Right atrium auricular region (tissue), 2 donors: ENCODE data around the gene GABRG3. TPM values are rescaled to one million over a fixed set of nuclear protein-coding genes. Genes with fewer than 3 reads are reported as not detected.

Source experiments
- DNase-seq: peaks from one replicate; pipeline ENCODE4 v3.0.0-alpha.2; 2019; ENCODE audit warnings: low spot score
- H3K27ac ChIP-seq, 2 donors: fragments of 200-600 bp; sonication (generic); 1 replicate in 1 of 2; 2 replicates in 1 of 2; pipeline ENCODE4 v1.5.1; 2016 to 2019
- H3K27me3 ChIP-seq, 2 donors: fragments of 200-600 bp; sonication (generic); one replicate each; pipeline versions ENCODE4 v1.5.1 to v1.6.0; 2017 to 2019
- H3K36me3 ChIP-seq: fragments of 200-600 bp; sonication (generic); one replicate; pipeline ENCODE4 v1.5.1; 2016
- H3K4me1 ChIP-seq, 2 donors: fragments of 200-600 bp; sonication (generic); one replicate each; pipeline versions ENCODE4 v1.5.1 to v1.6.0; 2017 to 2019
- H3K4me3 ChIP-seq, 2 donors: fragments of 200-600 bp; sonication (generic); 1 replicate in 1 of 2; 2 replicates in 1 of 2; pipeline ENCODE4 v1.5.1; 2017 to 2019; ENCODE audit warnings: mild to moderate bottlenecking in 1 of 2, moderate library complexity in 1 of 2
- H3K9me3 ChIP-seq, 2 donors: fragments of 200-600 bp; sonication (generic); one replicate each; pipeline ENCODE4 v1.5.1; 2019
- total RNA-seq, 2 donors: library from RNA; depleted of rRNA; stranded (reverse); fragments of >200 nt; gene quantifications; one replicate each; pipeline ENCODE4 v1.1.0, GENCODE V29; 2016
- TF ChIP-seq, protein P1 (sequence below), 2 donors: fragments of 200-600 bp; sonication (generic); IDR thresholded peaks; one replicate each; pipeline ENCODE4 v1.5.1; 2019; ENCODE audit warnings: antibody characterized with exemption in 2 of 2

The GABRG3 gene
- total RNA-seq, 2 donors from 2014 or later, result not detected

DNA sequence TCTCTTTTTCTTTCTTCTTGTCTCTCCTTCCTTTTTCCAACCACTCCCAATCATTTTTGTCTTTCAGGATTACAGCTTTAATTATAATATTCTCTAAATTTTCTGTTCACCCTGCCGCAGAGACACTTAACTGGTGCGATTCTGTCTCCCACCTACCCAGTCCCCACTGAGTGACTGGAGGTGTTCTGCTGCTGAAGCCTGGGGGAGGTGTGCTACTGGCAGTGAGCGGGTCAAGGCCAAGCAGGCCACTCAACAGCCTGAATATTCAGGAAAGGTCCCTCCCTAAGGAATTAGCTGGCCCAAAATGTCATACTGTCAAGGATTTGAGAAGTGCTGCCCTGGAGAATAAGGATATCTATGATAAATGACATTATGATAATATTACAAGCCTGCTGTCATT, 126.5 kb downstream of the GABRG3 start:
- Histone ChIP-seq H3K9me3 (no peaks in the 10 kb centered on the region), H3K27me3 (no peaks in the 10 kb centered on the region), H3K27ac (no peak overlapping the region), H3K36me3 (no peaks in the 10 kb centered on the region), H3K4me1 (no peaks in the 10 kb centered on the region), H3K4me3 (no peak overlapping the region)
- TF ChIP-seq, protein P1, sequence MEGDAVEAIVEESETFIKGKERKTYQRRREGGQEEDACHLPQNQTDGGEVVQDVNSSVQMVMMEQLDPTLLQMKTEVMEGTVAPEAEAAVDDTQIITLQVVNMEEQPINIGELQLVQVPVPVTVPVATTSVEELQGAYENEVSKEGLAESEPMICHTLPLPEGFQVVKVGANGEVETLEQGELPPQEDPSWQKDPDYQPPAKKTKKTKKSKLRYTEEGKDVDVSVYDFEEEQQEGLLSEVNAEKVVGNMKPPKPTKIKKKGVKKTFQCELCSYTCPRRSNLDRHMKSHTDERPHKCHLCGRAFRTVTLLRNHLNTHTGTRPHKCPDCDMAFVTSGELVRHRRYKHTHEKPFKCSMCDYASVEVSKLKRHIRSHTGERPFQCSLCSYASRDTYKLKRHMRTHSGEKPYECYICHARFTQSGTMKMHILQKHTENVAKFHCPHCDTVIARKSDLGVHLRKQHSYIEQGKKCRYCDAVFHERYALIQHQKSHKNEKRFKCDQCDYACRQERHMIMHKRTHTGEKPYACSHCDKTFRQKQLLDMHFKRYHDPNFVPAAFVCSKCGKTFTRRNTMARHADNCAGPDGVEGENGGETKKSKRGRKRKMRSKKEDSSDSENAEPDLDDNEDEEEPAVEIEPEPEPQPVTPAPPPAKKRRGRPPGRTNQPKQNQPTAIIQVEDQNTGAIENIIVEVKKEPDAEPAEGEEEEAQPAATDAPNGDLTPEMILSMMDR (IDR thresholded peaks at IDR 0.05), result no peak
- DNase-seq, result no peak

DNA sequence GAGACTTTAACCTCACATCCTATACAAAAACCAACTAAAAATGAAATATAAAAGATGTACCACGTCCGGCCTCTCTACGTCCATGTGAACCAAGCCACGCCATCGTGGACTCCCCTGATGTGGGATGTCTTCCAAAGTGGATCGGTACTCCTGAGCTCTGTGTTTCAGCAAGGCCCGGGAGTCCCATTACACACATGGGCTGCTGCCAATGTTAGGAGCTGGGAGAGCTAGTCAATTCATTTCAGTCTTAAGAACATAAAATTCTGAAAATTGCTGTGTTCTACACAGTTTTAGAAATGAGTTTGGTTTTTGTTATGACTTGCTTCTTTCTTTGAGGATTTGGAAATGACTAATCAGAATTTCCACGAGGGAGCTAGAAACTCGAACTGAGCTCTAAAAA, 131.0 kb downstream of the GABRG3 start:
- no peaks in the 10 kb centered on the region for H3K27me3 ChIP-seq
- H3K9me3 ChIP-seq, result no peaks in the 10 kb centered on the region
- no peaks in the 10 kb centered on the region for H3K4me1 ChIP-seq
- no peak overlapping the region for H3K27ac ChIP-seq
- no peak overlapping the region for H3K4me3 ChIP-seq
- TF ChIP-seq, protein P1 (IDR thresholded peaks at IDR 0.05), result no peak
- H3K36me3 ChIP-seq, result no peaks in the 10 kb centered on the region
- no peak for DNase-seq

DNA sequence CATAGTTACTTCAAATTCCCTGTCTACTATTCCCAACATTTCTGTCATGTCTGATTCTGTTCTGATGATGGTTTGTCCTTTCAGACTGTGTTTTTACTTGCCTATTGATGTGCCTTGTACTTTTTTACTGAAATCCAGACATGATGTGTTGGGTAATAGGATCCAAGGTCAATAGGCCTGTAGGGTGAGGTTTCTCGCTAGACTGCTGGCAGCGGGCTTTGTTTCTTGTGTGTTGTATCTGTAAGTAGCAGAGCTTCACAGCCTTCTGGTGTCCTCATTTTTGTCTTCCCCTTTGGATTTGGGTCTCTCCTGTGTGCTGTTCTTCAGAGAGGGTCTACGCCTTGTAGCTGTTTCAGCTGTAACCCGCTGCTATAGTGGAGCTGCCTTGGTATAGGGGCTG, 140.3 kb downstream of the GABRG3 start:
- Histone ChIP-seq H3K9me3 (no peaks in the 10 kb centered on the region), H3K4me1 (no peaks in the 10 kb centered on the region), H3K36me3 (no peaks in the 10 kb centered on the region), H3K27me3 (no peaks in the 10 kb centered on the region), H3K4me3 (no peak overlapping the region), H3K27ac (no peak overlapping the region)
- TF ChIP-seq, protein P1 (IDR thresholded peaks at IDR 0.05), result no peak
- no peak for DNase-seq

DNA sequence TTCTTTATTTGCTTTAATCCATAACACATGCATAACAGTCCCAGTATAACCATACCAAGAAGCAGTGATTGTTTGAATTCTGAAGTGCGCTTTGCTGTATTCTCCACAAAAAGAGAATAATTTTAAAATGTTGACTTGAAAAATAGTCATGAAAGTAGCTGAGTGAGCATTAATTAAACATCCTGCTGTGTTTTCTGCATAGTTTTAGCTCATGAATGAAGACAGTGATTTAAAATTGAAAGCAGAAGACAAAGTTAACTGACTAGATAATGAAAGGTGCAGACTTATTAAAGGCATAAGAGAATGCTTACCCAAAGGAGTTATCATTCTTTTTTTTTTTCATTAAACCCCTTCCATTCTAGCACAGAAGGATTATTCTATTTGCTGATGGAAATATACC, 143.5 kb downstream of the GABRG3 start:
- DNase-seq, result no peak
- H3K4me1 ChIP-seq, result no peaks in the 10 kb centered on the region
- no peak overlapping the region for H3K27ac ChIP-seq
- TF ChIP-seq, protein P1 (IDR thresholded peaks at IDR 0.05), result no peak
- no peaks in the 10 kb centered on the region for H3K27me3 ChIP-seq
- no peaks in the 10 kb centered on the region for H3K36me3 ChIP-seq
- H3K9me3 ChIP-seq, result no peaks in the 10 kb centered on the region
- no peak overlapping the region for H3K4me3 ChIP-seq

DNA sequence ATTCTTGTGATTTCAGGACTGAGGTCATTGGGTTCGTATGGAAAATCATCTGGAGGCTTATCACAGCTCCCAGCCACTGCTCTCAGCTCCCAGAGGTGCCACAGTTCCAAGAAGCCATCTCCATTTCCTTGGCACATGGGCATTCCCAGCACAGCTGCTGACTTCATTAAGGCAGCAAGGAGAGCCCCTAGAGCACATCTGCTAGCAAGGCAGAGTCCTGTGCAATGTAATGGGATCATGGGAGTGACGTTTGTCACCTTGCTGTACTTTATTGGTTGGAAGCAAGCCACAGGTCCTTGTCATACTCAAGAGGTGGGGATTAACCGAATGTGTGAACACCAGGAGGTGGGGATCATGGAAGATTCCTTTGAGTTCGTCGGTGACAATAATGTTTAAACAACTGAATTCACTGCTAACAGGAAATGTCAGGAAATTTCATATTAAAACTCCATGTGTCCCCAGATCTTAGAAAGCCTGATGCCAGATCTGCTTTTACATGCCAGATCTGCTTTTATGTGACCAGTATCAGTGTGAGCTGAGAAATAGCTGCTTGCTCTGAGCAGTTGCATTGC, 148.8 kb downstream of the GABRG3 start:
- H3K27ac ChIP-seq, result no peak overlapping the region
- TF ChIP-seq, protein P1 (IDR thresholded peaks at IDR 0.05), result no peak

DNA sequence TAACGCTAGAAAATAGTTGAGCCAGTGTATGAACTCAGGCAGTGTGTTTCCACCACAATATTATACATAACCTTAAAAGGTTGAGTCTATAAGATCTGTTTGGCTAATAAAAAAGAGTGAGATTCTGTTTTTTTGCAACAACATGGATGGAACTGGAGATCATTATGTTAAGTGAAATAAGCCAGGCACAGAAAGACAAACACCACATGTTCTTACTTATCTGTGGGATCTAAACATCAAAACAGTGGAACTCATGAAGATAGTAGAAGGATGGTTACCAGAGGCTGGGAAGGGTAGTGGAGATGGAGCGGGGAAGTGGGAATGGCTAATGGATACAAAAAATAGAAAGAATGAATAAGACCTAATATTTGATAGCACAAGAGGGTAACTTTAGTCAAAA, 150.7 kb downstream of the GABRG3 start:
- TF ChIP-seq, protein P1 (IDR thresholded peaks at IDR 0.05), result no peak
- no peak overlapping the region for H3K27ac ChIP-seq
- no peaks in the 10 kb centered on the region for H3K9me3 ChIP-seq
- H3K4me3 ChIP-seq, result no peak overlapping the region
- H3K36me3 ChIP-seq, result no peaks in the 10 kb centered on the region
- DNase-seq, result no peak
- H3K27me3 ChIP-seq, result no peaks in the 10 kb centered on the region
- no peaks in the 10 kb centered on the region for H3K4me1 ChIP-seq

More for the DNA sequence above, 148.8 kb downstream of the GABRG3 start:
- no peak for DNase-seq
- H3K4me1 ChIP-seq, result no peaks in the 10 kb centered on the region
- no peaks in the 10 kb centered on the region for H3K27me3 ChIP-seq
- H3K36me3 ChIP-seq, result no peaks in the 10 kb centered on the region
- no peaks in the 10 kb centered on the region for H3K9me3 ChIP-seq
- no peak overlapping the region for H3K4me3 ChIP-seq
